GM08714 (cell line): ENCODE results near the gene EXOC1L.
A peak's percentile ranks its signal among the peaks of the same experiment; 100 is the strongest.

Source experiments
- H3K4me3 ChIP-seq: fragments of 200-500 bp; sonication (Bioruptor generic); 2 replicates; pipeline ENCODE4 v1.5.1; 2014; ENCODE audit warnings: mild to moderate bottlenecking, low read length, inconsistent platforms
- ZNF274 ChIP-seq: IDR thresholded peaks from 2 replicates; pipeline ENCODE4 v1.6.1; 2012; ENCODE audit warnings: mild to moderate bottlenecking, low read depth, low read length

Gene EXOC1L

DNA sequence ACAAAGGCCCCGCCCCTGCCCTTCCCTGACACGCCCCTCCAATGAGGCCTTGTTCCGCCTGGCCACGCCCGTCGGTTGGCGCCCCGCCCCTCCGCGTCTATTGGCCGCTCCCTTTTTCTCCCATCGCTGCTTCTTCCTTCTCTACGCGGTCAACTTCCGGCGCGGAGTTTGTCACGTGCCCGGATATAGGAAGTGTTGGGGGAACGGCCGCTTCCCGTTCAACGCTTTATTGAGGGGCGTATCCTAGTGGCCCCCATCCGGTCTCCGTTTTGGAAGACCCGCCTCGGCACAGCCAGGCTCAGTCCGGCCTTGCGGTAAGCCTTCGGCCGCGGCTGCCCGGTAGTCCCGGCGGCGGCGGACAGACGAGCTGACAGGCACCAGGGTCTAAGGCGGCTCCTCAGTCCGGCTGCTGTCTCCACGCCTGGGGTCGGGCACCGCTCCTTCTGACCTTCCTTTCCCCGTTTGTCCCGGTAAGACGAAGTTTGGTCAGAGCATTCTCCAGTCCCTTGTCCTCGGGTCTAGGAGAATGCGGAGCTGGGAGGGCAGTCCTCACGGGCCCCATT is 34.0 kb downstream of the EXOC1L start, which contains the start of gene EXOC1:
Gene EXOC1, plus strand, starts transcription at position 165 of the 563 bp plus-strand sequence. CDS start 4,676 bp downstream, outside the sequence.
- TF ChIP-seq ZNF274, result no peak
- H3K4me3 ChIP-seq, result peak within 1 kb of the TSS; percentile 97

DNA sequence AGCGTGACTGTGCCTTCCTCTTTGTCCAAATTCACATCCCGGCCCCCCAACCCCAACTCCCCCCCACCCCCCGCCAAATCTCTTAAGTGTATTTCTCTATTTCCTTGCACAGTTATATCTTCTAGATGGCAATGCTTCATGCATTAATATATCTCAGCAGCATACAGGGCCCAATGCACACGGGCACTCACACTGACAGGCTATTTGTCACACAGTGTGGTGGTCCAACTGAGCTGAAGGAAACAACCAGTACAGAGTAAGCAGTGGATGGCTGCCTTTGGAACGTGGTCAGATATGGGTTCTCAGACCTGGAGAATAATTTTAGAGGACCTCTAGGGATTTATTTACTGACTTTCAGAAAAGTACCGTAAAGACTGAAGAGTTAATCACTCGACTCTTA is 34.5 kb downstream of the EXOC1L start:
- H3K4me3 ChIP-seq, result peak overlapping the region; percentile 97
- TF ChIP-seq ZNF274, result no peak

GRCh38 chr4:55857586-55857985 is 38.0 kb downstream of the EXOC1L start:
- no peak for TF ChIP-seq ZNF274
- H3K4me3 ChIP-seq, result no peak overlapping the region

DNA sequence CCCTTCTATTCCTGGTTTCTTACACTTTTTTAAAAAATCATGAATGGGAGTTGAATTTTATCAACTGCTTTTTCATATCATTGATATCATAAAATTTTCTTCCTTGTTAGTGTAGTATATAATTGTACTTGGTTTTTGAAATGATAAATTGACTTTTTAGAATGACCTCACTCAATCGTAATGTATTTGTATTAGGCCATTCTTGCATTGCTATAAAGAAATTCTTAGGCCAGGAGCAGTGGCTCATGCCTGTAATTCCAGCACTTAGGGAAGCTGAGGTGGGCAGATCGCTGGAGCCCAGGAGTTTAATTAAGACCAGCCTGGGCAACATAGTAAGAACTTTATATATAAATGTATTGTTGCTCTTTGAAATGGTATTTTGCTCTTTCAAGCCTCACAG is 40.1 kb downstream of the EXOC1L start:
- no peak for TF ChIP-seq ZNF274
- H3K4me3 ChIP-seq, result no peak overlapping the region

- no peak for TF ChIP-seq ZNF274
- no peak overlapping the region for H3K4me3 ChIP-seq
Observed at GRCh38 chr4:55864577-55865223, 45.1 kb downstream of the EXOC1L start.

DNA sequence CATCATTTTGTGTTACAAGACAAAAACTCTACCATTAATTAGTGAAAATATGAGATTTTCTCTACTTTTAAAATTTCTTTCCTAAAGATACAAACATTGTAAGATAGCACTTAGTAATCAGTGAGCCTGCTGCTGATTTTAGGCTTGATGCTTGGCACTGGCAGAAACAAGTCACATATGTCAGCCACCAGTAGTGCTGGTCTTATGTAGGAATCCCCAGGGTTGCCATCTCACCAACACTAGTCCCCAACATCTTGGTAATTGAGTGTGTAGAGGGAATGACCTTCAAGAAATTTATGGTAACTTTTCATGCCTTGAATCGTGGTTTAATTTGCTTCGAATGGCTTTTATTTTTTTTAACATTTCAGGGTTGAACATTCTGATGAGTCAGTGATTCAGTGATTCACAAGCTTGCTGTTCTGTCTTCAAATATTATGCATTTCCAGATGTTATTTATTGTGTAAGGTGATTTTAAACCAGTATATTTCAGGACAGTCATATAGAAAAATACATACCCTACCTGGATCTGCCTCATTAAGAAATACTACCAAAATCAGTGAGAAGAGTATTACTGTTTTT is 45.7 kb downstream of the EXOC1L start:
- TF ChIP-seq ZNF274, result no peak
- H3K4me3 ChIP-seq, result no peak overlapping the region

DNA sequence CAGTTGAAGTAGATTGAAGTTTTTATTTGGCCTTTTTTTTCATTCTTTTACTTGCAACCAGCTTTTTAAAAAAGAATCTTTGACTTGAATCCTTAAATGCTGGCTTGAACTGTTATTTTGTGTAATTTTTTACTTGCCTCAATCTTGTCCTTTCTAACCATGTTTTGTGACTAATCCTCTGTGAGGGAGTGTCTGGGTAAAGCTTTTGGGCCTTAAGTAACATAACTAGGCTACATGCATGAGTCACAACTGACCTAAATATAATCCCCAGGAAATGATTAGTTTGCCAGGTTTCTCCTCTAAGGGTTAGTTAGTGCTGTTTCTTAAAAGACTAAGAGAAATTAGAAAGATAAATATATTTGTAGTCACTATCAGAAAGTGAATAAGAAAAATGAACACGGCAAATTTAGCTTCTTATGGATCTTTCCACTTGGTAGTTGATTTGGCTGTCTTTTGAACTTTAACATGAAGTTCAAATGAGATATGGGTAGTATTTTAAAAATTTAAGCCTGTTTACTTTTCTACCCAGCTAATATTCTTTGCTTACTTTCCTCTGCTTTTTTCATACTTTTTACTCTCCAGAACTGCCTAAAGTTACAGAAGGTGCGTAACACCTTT is 46.8 kb downstream of the EXOC1L start:
- no peak overlapping the region for H3K4me3 ChIP-seq
- TF ChIP-seq ZNF274, result no peak

DNA sequence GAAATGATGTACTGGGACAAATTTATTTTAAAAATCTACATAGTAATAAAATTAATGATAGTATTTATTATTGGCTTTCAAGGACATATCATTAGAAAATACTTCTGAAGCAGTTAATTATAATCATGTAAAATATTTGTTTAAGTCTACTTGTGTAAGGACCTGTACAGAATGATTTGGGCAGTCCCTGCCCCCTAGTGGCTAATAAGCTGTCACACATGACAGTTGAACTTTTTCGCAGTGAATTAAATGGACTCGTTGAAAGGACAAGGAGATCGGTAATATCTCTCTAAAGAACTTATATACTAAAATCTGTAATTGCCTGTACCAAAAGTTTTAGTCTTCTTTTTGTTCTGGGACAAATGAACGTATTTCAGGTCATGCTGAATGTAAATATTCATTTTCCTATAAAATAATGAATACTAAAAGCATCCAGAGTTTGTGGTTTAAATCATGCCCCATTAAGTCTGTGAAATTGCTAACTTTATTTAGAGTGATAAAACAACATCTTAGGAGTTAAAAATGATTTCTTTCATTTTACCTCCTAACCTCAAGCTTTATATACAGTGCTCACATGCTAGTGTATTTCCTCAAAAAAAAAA is 47.5 kb downstream of the EXOC1L start:
- TF ChIP-seq ZNF274, result no peak
- no peak overlapping the region for H3K4me3 ChIP-seq

GRCh38 chr4:55868581-55869090 is 49.0 kb downstream of the EXOC1L start:
- TF ChIP-seq ZNF274, result no peak
- H3K4me3 ChIP-seq, result no peak overlapping the region

DNA sequence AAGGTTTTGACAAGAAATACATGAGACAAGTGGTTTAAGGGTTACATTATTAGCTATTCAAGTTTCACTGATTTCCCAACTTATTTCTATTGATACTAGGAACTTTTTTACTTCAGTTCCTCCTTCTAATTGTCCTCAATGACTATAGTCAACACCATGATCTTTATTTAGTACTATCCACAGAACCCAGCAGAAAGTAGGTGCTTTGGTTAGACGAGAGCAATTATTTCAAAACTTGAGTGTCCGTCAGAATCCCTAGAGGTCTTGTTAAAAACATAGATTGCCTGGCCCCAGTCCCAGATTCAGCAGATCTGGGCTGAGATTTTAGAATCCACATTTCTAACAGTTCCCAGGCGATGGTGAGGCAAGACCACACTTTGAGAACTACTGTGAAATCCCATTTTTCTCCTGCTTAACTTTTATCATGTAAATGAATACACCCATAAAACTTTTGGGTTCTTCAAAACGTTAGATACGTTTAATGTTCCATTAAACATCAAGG is 51.8 kb downstream of the EXOC1L start:
- no peak overlapping the region for H3K4me3 ChIP-seq
- no peak for TF ChIP-seq ZNF274

DNA sequence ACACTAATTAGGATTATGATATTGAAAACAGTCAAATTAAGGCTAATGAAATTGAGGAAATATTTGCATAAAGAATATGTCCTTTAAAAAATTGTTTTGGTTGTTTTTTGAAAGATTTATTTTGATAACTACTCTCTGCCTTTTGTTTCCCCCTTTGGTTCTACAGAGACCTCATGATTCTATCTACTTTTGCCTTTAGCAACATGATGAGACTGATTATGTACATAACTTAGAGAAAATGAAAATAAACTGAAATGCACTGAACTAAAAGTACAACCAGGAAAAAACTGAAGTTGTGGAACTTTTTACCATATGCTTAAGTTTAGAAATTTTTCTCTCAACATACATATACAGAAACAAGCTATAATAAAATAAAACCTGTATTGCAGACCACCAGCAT is 55.2 kb downstream of the EXOC1L start:
- no peak for TF ChIP-seq ZNF274

DNA sequence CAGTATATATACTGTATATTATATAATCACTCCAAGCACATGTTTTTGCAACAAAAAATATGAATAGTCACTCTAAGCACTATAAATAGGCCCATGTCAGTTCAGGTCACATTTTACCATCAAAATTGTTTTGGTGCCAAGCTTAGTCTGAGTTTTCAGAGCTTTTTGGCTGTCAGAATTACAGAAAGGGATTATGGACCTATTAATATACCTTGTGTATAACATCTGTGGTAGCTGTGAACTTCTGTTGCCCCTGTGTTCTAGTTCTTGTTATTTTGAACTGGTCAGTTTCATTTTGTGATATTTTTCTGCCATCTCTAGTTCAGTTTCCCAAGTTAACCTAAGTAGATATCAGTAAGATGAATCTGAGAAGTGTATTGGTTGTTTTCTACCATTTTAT is 56.8 kb downstream of the EXOC1L start:
- H3K4me3 ChIP-seq, result no peak overlapping the region
- no peak for TF ChIP-seq ZNF274

More for the DNA sequence above, 55.2 kb downstream of the EXOC1L start:
- no peak overlapping the region for H3K4me3 ChIP-seq

DNA sequence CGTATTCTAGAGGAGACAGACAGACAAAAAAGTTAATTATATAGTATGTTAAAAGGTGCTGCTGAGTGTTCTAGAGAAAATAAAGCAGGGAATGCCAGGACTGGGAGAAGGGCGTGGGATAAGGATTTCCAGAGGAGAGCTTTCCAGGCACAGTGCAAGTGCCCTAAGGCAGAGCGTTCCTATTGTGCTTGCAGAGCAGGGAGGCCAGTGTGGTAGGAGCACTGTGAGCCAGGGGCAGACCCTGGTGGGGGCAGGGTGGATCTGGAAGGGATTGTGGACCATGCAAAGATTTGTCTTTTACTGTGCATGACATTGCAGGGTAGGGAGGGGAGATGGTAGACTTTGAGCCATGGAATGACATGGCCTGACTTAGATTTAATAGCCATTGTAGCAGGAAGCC is 59.6 kb downstream of the EXOC1L start:
- H3K4me3 ChIP-seq, result no peak overlapping the region
- no peak for TF ChIP-seq ZNF274

- no peak for TF ChIP-seq ZNF274
Observed at GRCh38 chr4:55880652-55881280, 61.2 kb downstream of the EXOC1L start.

More at GRCh38 chr4:55880652-55881280, 61.2 kb downstream of the EXOC1L start:
- no peak overlapping the region for H3K4me3 ChIP-seq
